Neutrophil (primary cell): ENCODE data around the gene TMEM8B.

Experiments
- H3K27ac ChIP-seq: fragments of 200-600 bp; sonication (generic); 2 replicates; pipeline ENCODE4 v1.5.1; 2016; ENCODE audit warnings: mild to moderate bottlenecking, moderate library complexity
- H3K27me3 ChIP-seq: fragments of 200-600 bp; sonication (generic); 2 replicates; pipeline ENCODE4 v1.6.0; 2016; ENCODE audit warnings: mild to moderate bottlenecking
- H3K36me3 ChIP-seq: fragments of 200-600 bp; sonication (generic); 2 replicates; pipeline ENCODE4 v1.5.1; 2017
- H3K4me1 ChIP-seq, 2 experiments: fragments of 200-600 bp in 1 of 2; sonication (generic) in 1 of 2; 1 replicate in 1 of 2; 2 replicates in 1 of 2; pipeline versions ENCODE4 v1.5.1 to v1.6.1; 2013 to 2016; ENCODE audit warnings: low read depth in 1 of 2, low read length in 1 of 2, mild to moderate bottlenecking in 1 of 2, moderate library complexity in 1 of 2; ENCODE audit not compliant: control insufficient read depth in 1 of 2, insufficient read depth in 1 of 2
- H3K4me3 ChIP-seq, 2 experiments: fragments of 200-600 bp in 1 of 2; sonication (generic) in 1 of 2; 1 replicate in 1 of 2; 2 replicates in 1 of 2; pipeline ENCODE4 v1.5.1; 2013 to 2016; ENCODE audit warnings: low read depth in 1 of 2, low read length in 1 of 2, mild to moderate bottlenecking in 1 of 2, moderate library complexity in 1 of 2
- H3K9me3 ChIP-seq: fragments of 200-600 bp; sonication (generic); 2 replicates; pipeline ENCODE4 v1.5.1; 2016
- CTCF ChIP-seq: fragments of 200-600 bp; sonication (generic); IDR thresholded peaks from 2 replicates; pipeline ENCODE4 v1.5.1; 2016; ENCODE audit warnings: antibody characterized with exemption

The TMEM8B gene

GRCh38 chr9:35905912-35906679 lies 77.1 kb downstream of the TMEM8B start, which contains the start of gene HRCT1:
Gene HRCT1, plus strand, starts transcription at chr9:35906202. Its CDS starts 86 bp downstream, at chr9:35906288.
- Histone ChIP-seq H3K27ac (no peak within 1 kb of the TSS), H3K4me1 (peaks cover 0 to 3% of the 10 kb centered on the region in 2 experiments), H3K9me3 (no peaks in the 10 kb centered on the region), H3K36me3 (no peaks in the 10 kb centered on the region), H3K27me3 (peaks cover 82% of the 10 kb centered on the region), H3K4me3 (no peak within 1 kb of the TSS)
- no peak for TF ChIP-seq CTCF

GRCh38 chr9:35906923-35907699 lies 78.1 kb downstream of the TMEM8B start:
- Histone ChIP-seq H3K9me3 (no peaks in the 10 kb centered on the region), H3K4me1 (peaks cover 0 to 3% of the 10 kb centered on the region in 2 experiments), H3K27ac (no peak overlapping the region), H3K36me3 (no peaks in the 10 kb centered on the region), H3K27me3 (peaks cover 84% of the 10 kb centered on the region), H3K4me3 (no peak overlapping the region)
- no peak for TF ChIP-seq CTCF

- H3K4me3 ChIP-seq: no peak overlapping the region
These were observed 78.9 kb downstream of the TMEM8B start for GRCh38 chr9:35907711-35908503.

GRCh38 chr9:35908504-35909125 lies 79.6 kb downstream of the TMEM8B start:
- no peaks in the 10 kb centered on the region for H3K9me3 ChIP-seq
- H3K4me1 ChIP-seq: peaks cover 0 to 3% of the 10 kb centered on the region in 2 experiments
- TF ChIP-seq CTCF: no peak
- peaks cover 85% of the 10 kb centered on the region for H3K27me3 ChIP-seq
- H3K27ac ChIP-seq: no peak overlapping the region
- H3K4me3 ChIP-seq: no peak overlapping the region
- H3K36me3 ChIP-seq: no peaks in the 10 kb centered on the region

More at GRCh38 chr9:35907711-35908503, 78.9 kb downstream of the TMEM8B start:
- Histone ChIP-seq H3K27ac (no peak overlapping the region), H3K27me3 (peaks cover 83% of the 10 kb centered on the region), H3K4me1 (peaks cover 0 to 3% of the 10 kb centered on the region in 2 experiments), H3K36me3 (no peaks in the 10 kb centered on the region), H3K9me3 (no peaks in the 10 kb centered on the region)
- TF ChIP-seq CTCF: no peak

- Histone ChIP-seq H3K4me1 (peaks cover 0 to 3% of the 10 kb centered on the region in 2 experiments), H3K27me3 (peaks cover 81% of the 10 kb centered on the region), H3K4me3 (no peak within 1 kb of the TSS), H3K27ac (no peak within 1 kb of the TSS), H3K9me3 (no peaks in the 10 kb centered on the region), H3K36me3 (no peaks in the 10 kb centered on the region)
- no peak for TF ChIP-seq CTCF
These were observed 80.2 kb downstream of the TMEM8B start, which contains the start of gene SPAAR for GRCh38 chr9:35909274-35909673. Gene SPAAR, plus strand, starts transcription at chr9:35909490. Its CDS starts 974 bp downstream, at chr9:35910464.
